Measurements from ENCODE around the gene PI4KA. TPM values are rescaled to one million over a fixed set of nuclear protein-coding genes. Genes with fewer than 3 reads are reported as not detected.

The PI4KA gene
- total RNA-seq, 4 donors from 2014 or later = 67.3 to 92.9 (median 76.5) TPM

- no peak for TF ChIP-seq CTCF (IDR thresholded peaks at IDR 0.05; ENCODE audit: low read depth)
Measured at GRCh38 chr22:20823264-20823663, 35.3 kb downstream of the PI4KA start.

- no peak for TF ChIP-seq CTCF (IDR thresholded peaks at IDR 0.05; ENCODE audit: low read depth)
Measured at GRCh38 chr22:20822240-20822639, 36.4 kb downstream of the PI4KA start.

GRCh38 chr22:20819471-20819870, 39.1 kb downstream of the PI4KA start:
- TF ChIP-seq CTCF (IDR thresholded peaks at IDR 0.05; ENCODE audit: low read depth) = no peak

- TF ChIP-seq CTCF (IDR thresholded peaks at IDR 0.05; ENCODE audit: low read depth) = no peak
Measured at GRCh38 chr22:20818471-20818870, 40.1 kb downstream of the PI4KA start.

- TF ChIP-seq CTCF (IDR thresholded peaks at IDR 0.05; ENCODE audit: low read depth) = no peak
Measured at GRCh38 chr22:20816559-20816958, 42.1 kb downstream of the PI4KA start.

GRCh38 chr22:20815477-20816050, 43.0 kb downstream of the PI4KA start:
- TF ChIP-seq CTCF (IDR thresholded peaks at IDR 0.05; ENCODE audit: low read depth) = no peak

- TF ChIP-seq CTCF (IDR thresholded peaks at IDR 0.05; ENCODE audit: low read depth) = no peak
Measured at GRCh38 chr22:20814221-20814808, 44.3 kb downstream of the PI4KA start.

Measured in subcutaneous adipose tissue (tissue), 4 donors.